HCT116 (cell line): Measurements from ENCODE around the gene GRID2. TPM values are rescaled to one million over a fixed set of nuclear protein-coding genes. Genes with fewer than 3 reads are reported as not detected.

Experiments used
- ATAC-seq: fragments of 200-7000 bp; cut with Tn5 transposase; 2 replicates; pipeline ENCODE4 v1.9.1; 2020; ENCODE audit warnings: mild to moderate bottlenecking, moderate library complexity
- BruUV-seq: library from RNA; stranded (reverse); fragments of 400-500 nt; replicated peaks from 2 replicates; lab custom pipeline; 2021; lab: Mats Ljungman, UMichigan
- CTCF ChIA-PET: fragments of 300-600 bp; sonication (Branson Sonifier 250); formaldehyde crosslinking; loops from one replicate; lab custom pipeline; 2021; ENCODE audit warnings: antibody characterized with exemption; lab: Charles Lee
- POLR2A ChIA-PET: fragments of 300-600, 350-600 bp; sonication (Branson Sonifier 250); formaldehyde crosslinking; loops from one replicate; lab custom pipeline; 2021; ENCODE audit warnings: antibody characterized with exemption; lab: Charles Lee
- RAD21 ChIA-PET, 2 experiments: fragments of 300-600 bp; sonication (Branson Sonifier 250); formaldehyde crosslinking; loops; one replicate each; lab custom pipeline; 2023; ENCODE audit warnings: low total read pairs in 2 of 2; ENCODE audit not compliant: uncharacterized antibody in 2 of 2, unreplicated experiment in 2 of 2, low non-redundant PET in 1 of 2; lab: Charles Lee
- DNase-seq: peaks from one replicate; pipeline ENCODE4 v3.0.0-alpha.2; 2010; ENCODE audit warnings: low read depth, low spot score
- H2AFZ ChIP-seq: fragments of 200-600 bp; shearing (Covaris generic), sonication (generic); 2 replicates; pipeline ENCODE4 v1.6.1; 2017; ENCODE audit warnings: low read depth, mixed run types, mixed read lengths, antibody characterized with exemption, low read length; ENCODE audit not compliant: poor library complexity, severe bottlenecking
- H3K27ac ChIP-seq: 2 replicates; pipeline ENCODE4 v1.5.1; 2012; ENCODE audit warnings: low read depth, low read length
- H3K27me3 ChIP-seq: fragments of 200-600 bp; sonication (generic); 2 replicates; pipeline ENCODE4 v1.6.1; 2016; ENCODE audit warnings: mixed run types, low read length, mixed read lengths; ENCODE audit not compliant: insufficient read depth
- H3K36me3 ChIP-seq, 2 experiments: fragments of 200-500 bp in 1 of 2; fragments of 200-600 bp in 1 of 2; sonication (Bioruptor generic) in 1 of 2; sonication (generic) in 1 of 2; 2 replicates each; pipeline versions ENCODE4 v1.5.1 to v1.6.1; 2014 to 2016; ENCODE audit warnings: low read length in 2 of 2, inconsistent platforms in 1 of 2, mixed read lengths in 1 of 2, mixed run types in 1 of 2; ENCODE audit not compliant: insufficient read depth in 2 of 2, control insufficient read depth in 1 of 2
- H3K4me1 ChIP-seq, 2 experiments: fragments of 200-600 bp in 1 of 2; sonication (generic) in 1 of 2; 2 replicates each; pipeline versions ENCODE4 v1.5.1 to v1.6.1; 2012 to 2017; ENCODE audit warnings: low read length in 2 of 2, inconsistent platforms in 1 of 2, mild to moderate bottlenecking in 1 of 2, mixed read lengths in 1 of 2, mixed run types in 1 of 2, moderate library complexity in 1 of 2; ENCODE audit not compliant: insufficient read depth in 2 of 2, control insufficient read depth in 1 of 2
- H3K4me2 ChIP-seq: fragments of 200-600 bp; sonication (generic); 2 replicates; pipeline ENCODE4 v1.6.1; 2017; ENCODE audit warnings: mixed run types, low read length, mixed read lengths
- H3K4me3 ChIP-seq, 2 experiments: fragments of 200-600 bp in 1 of 2; sonication (generic) in 1 of 2; replicated peaks in 1 of 2; 2 replicates each; pipeline ENCODE4 v1.5.1; 2011 to 2016; ENCODE audit warnings: low read length in 2 of 2, control low read depth in 1 of 2, low read depth in 1 of 2, mild to moderate bottlenecking in 1 of 2, mixed read lengths in 1 of 2, mixed run types in 1 of 2
- H3K79me2 ChIP-seq: fragments of 200-600 bp; sonication (generic); 2 replicates; pipeline ENCODE4 v1.6.1; 2017; ENCODE audit warnings: mild to moderate bottlenecking, mixed run types, low read length, moderate library complexity, mixed read lengths; ENCODE audit not compliant: insufficient read depth
- H3K9ac ChIP-seq: fragments of 200-600 bp; sonication (generic); 2 replicates; pipeline ENCODE4 v1.6.1; 2016; ENCODE audit warnings: low read length, mixed read lengths
- H3K9me2 ChIP-seq: fragments of 200-600 bp; sonication (generic), shearing (Covaris generic); 2 replicates; pipeline ENCODE4 v1.6.1; 2017; ENCODE audit warnings: mixed run types, mild to moderate bottlenecking, moderate library complexity; ENCODE audit not compliant: insufficient read depth
- H3K9me3 ChIP-seq, 2 experiments: fragments of 200-500 bp in 1 of 2; fragments of 200-600 bp in 1 of 2; sonication (Bioruptor generic) in 1 of 2; sonication (generic) in 1 of 2; 2 replicates each; pipeline ENCODE4 v1.6.1; 2014 to 2017; ENCODE audit warnings: low read length in 2 of 2, mixed read lengths in 2 of 2, inconsistent platforms in 1 of 2, low read depth in 1 of 2, mild to moderate bottlenecking in 1 of 2, mixed run types in 1 of 2, moderate library complexity in 1 of 2; ENCODE audit not compliant: control insufficient read depth in 1 of 2, insufficient read depth in 1 of 2
- H4K20me1 ChIP-seq: fragments of 200-600 bp; sonication (generic), shearing (Covaris generic); 2 replicates; pipeline ENCODE4 v1.6.1; 2017; ENCODE audit warnings: mixed run types, mild to moderate bottlenecking, moderate library complexity; ENCODE audit not compliant: insufficient read depth
- ATF3 ChIP-seq: IDR thresholded peaks from 2 replicates; pipeline ENCODE4 v1.6.1; 2012
- CBX3 ChIP-seq: IDR thresholded peaks from 2 replicates; pipeline ENCODE4 v1.6.1; 2012; ENCODE audit warnings: low read depth
- CEBPB ChIP-seq: IDR thresholded peaks from 2 replicates; pipeline ENCODE4 v1.6.1; 2012; ENCODE audit warnings: low read depth
- CTCF ChIP-seq, 3 experiments: fragments of 200-600 bp in 1 of 3; sonication (generic) in 1 of 3; IDR thresholded peaks in 2 of 3; conservative IDR thresholded peaks in 1 of 3; 2 replicates each; pipeline ENCODE4 v1.5.1; 2012 to 2017; ENCODE audit warnings: low read depth in 2 of 3, low read length in 2 of 3, antibody characterized with exemption in 1 of 3, borderline replicate concordance in 1 of 3, control low read depth in 1 of 3, mild to moderate bottlenecking in 1 of 3, mixed read lengths in 1 of 3, mixed run types in 1 of 3, moderate library complexity in 1 of 3; ENCODE audit not compliant: insufficient read depth in 1 of 3
- ELF1 ChIP-seq: IDR thresholded peaks from 2 replicates; pipeline ENCODE4 v1.6.1; 2012; ENCODE audit warnings: low read depth, borderline replicate concordance
- EZH2 ChIP-seq: fragments of 200-600 bp; sonication (generic); IDR thresholded peaks from 2 replicates; pipeline ENCODE4 v1.6.1; 2017; ENCODE audit warnings: antibody characterized with exemption, mixed run types
- EZH2phosphoT487 ChIP-seq: fragments of 200-600 bp; IDR thresholded peaks from 2 replicates; pipeline ENCODE4 v1.6.1; 2018; ENCODE audit warnings: antibody characterized with exemption, borderline replicate concordance
- FOSL1 ChIP-seq: IDR thresholded peaks from 2 replicates; pipeline ENCODE4 v1.6.1; 2012; ENCODE audit warnings: low read depth
- JUND ChIP-seq: IDR thresholded peaks from 2 replicates; pipeline ENCODE4 v1.6.1; 2012
- MAX ChIP-seq: IDR thresholded peaks from 2 replicates; pipeline ENCODE4 v1.6.1; 2012
- POLR2AphosphoS5 ChIP-seq: IDR thresholded peaks from 2 replicates; pipeline ENCODE4 v1.6.1; 2011; ENCODE audit warnings: mild to moderate bottlenecking, low read depth, low read length, moderate library complexity
- REST ChIP-seq: IDR thresholded peaks from 2 replicates; pipeline ENCODE4 v1.6.1; 2012; ENCODE audit warnings: low read depth
- SIN3A ChIP-seq: IDR thresholded peaks from 2 replicates; pipeline ENCODE4 v1.6.1; 2012; ENCODE audit warnings: low read depth
- TCF7L2 ChIP-seq: IDR thresholded peaks from 2 replicates; pipeline ENCODE4 v1.7.0; 2011; ENCODE audit warnings: borderline replicate concordance, inconsistent platforms; ENCODE audit not compliant: insufficient read depth, insufficient read length; ENCODE audit errors: extremely low read depth
- YY1 ChIP-seq: IDR thresholded peaks from 2 replicates; pipeline ENCODE4 v1.6.1; 2011; ENCODE audit warnings: low read length, low read depth, moderate library complexity, mild to moderate bottlenecking; ENCODE audit not compliant: insufficient replicate concordance; ENCODE audit errors: extremely low read depth
- ZBTB33 ChIP-seq: IDR thresholded peaks from 2 replicates; pipeline ENCODE4 v1.6.1; 2011; ENCODE audit warnings: mild to moderate bottlenecking, low read length, moderate library complexity; ENCODE audit not compliant: insufficient replicate concordance; ENCODE audit errors: extremely low read depth
- ZFX ChIP-seq: fragments of 450-650 bp; IDR thresholded peaks from 2 replicates; pipeline ENCODE4 v1.6.1; 2017
- intact Hi-C: fragments of 100-400 bp; cut with micrococcal nuclease; formaldehyde crosslinking; loops from 2 replicates; pipeline ENCODE4 v1.10.0; 2022
- total RNA-seq: library from RNA; stranded (reverse); gene quantifications from one replicate; pipeline ENCODE4 v1.2.1, GENCODE V29; 2021; ENCODE audit not compliant: unreplicated experiment

GRID2 gene
- total RNA-seq, 1 experiment from 2014 or later, result not detected

GRCh38 chr4:92789741-92790140, 486.0 kb downstream of the GRID2 start:
- CTCF ChIA-PET, result no interaction called here
- no peak overlapping the region for H3K4me2 ChIP-seq
- H4K20me1 ChIP-seq, result no peaks in the 10 kb centered on the region
- no peaks in the 10 kb centered on the region for H3K4me1 ChIP-seq
- no peaks in the 10 kb centered on the region for H3K27me3 ChIP-seq
- H3K9me2 ChIP-seq, result no peaks in the 10 kb centered on the region
- H3K9me3 ChIP-seq, result no peaks in the 10 kb centered on the region
- no peak overlapping the region for H2AFZ ChIP-seq
- no TSS peak for BruUV-seq
- RAD21 ChIA-PET, result no interaction called here
- intact Hi-C loops, result no loop called here
- POLR2A ChIA-PET, result no interaction called here
- no peaks in the 10 kb centered on the region for H3K79me2 ChIP-seq
- DNase-seq, result no peak
- no peak overlapping the region for H3K9ac ChIP-seq
- ATAC-seq, result no peak
- H3K27ac ChIP-seq, result no peak overlapping the region
- TF ChIP-seq JUND (no peak), FOSL1 (no peak), POLR2AphosphoS5 (no peak), MAX (no peak), ATF3 (no peak), SIN3A (no peak), EZH2 (no peak), ELF1 (no peak), CEBPB (no peak), CTCF (IDR thresholded peaks at IDR 0.05 in 2 of 3, conservative IDR thresholded peaks at IDR 0.05 in 1 of 3; ENCODE audit: borderline replicate concordance in 1 of 3, insufficient read depth in 1 of 3, low read depth in 2 of 3, low read length in 2 of 3) (no peak), REST (no peak), ZBTB33 (no peak), ZFX (no peak), CBX3 (no peak), YY1 (no peak), EZH2phosphoT487 (no peak), TCF7L2 (no peak)
- TF ChIP-seq, all 23 proteins: peak for 0
- H3K4me3 ChIP-seq, result no peak overlapping the region
- no peaks in the 10 kb centered on the region for H3K36me3 ChIP-seq
